T47D (cell line): ENCODE measurements around the gene PDIK1L.
A peak's percentile ranks its signal among the peaks of the same experiment; 100 is the strongest.
"Not testable (repeated sequence)": the region's sequence is repeated elsewhere in the genome, so short reads cannot be mapped to it uniquely, and the experiment has no call there.

Source experiments
- DNase-seq, 2 experiments: peaks; one replicate each; pipeline versions ENCODE4 v3.0.0 to v3.0.0-alpha.2; 2011 to 2012; ENCODE audit warnings: low read depth in 1 of 2, low spot score in 1 of 2
- JUND ChIP-seq: IDR thresholded peaks from 2 replicates; pipeline ENCODE4 v1.6.1; 2012; ENCODE audit warnings: low read depth
- in situ Hi-C: cut with HindIII; loops from 2 replicates; pipeline ENCODE4 v1.10.0; 2016; ENCODE audit warnings: low sequenced_read_pairs, low pct_unique_long_range_greater_than_20kb

Gene PDIK1L

GRCh38 chr1:26094076-26094669, 17.5 kb upstream of the PDIK1L start:
- in situ Hi-C loops = no loop called here
- no peak for TF ChIP-seq JUND
- no peak for DNase-seq

DNA sequence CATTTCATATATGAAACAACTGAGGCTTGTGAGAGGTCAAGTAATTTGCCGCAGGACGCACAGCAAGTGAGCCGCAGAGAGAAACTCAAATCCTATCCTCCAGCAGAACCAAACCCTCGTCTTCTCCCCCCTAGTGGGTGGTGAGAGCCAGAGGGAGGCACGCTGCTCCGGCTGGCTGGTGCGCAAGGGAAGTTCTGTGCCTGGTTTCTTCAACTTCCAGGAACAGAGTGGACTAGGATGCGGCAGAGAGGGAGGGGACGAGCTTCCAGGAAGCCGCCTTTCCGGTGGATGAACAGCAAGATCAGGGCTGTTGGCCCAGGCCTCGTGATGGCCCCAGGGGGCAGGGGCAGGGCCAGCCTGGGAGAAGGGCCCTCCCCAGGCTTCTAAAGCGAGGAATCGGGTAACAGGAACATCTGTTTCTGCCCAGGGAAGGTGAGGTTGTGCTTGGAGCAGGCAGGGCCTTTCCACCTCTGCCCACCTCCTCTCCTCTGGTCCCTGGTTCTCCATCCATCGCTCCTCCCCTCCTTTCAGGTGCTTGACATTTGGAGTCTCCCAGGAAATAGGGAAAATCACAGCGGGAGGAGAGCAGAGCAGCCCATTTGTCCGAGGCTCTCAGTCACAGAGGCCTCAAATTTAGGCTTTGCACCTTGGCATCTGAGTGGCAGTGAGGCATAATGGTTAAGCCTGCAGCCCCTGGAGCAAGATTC, 16.8 kb upstream of the PDIK1L start:
- in situ Hi-C loops = no loop called here
- DNase-seq = peak in 1 of 2 experiments; percentile 39
- TF ChIP-seq JUND = no peak

GRCh38 chr1:26096471-26096870, 15.2 kb upstream of the PDIK1L start:
- no peak for DNase-seq
- no peak for TF ChIP-seq JUND
- in situ Hi-C loops = no loop called here

GRCh38 chr1:26097696-26098095, 13.9 kb upstream of the PDIK1L start:
- in situ Hi-C loops = no loop called here
- DNase-seq = no peak
- no peak for TF ChIP-seq JUND

GRCh38 chr1:26098602-26099001, 13.0 kb upstream of the PDIK1L start:
- no peak for DNase-seq
- in situ Hi-C loops = no loop called here
- no peak for TF ChIP-seq JUND

- DNase-seq = no peak
- in situ Hi-C loops = no loop called here
- no peak for TF ChIP-seq JUND
These were observed 11.8 kb upstream of the PDIK1L start for GRCh38 chr1:26099780-26100179.

DNA sequence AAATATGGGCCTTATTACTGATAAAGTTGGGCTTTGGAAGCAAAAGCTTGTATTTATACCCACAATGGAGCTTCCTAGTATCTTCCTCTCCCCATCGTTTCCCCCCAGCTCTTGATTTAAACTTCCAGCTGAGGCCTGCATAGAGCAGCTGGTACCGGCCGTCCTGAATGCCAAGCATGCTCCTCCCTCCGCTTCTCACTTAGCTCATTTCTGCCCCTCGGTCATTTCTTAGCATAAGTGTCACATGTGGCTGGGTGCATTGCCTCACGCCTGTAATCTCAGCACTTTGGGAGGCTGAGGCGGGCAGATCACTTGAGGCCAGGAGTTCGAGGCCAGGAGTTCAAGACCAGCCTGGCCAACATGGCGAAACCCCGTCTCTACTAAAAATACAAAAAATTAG, 11.4 kb upstream of the PDIK1L start:
- in situ Hi-C loops, DNase-seq: not testable (repeated sequence)

GRCh38 chr1:26102119-26102518, 9.5 kb upstream of the PDIK1L start:
- no peak for TF ChIP-seq JUND
- in situ Hi-C loops = no loop called here
- no peak for DNase-seq

GRCh38 chr1:26102526-26102925, 9.1 kb upstream of the PDIK1L start:
- in situ Hi-C loops = no loop called here

GRCh38 chr1:26105226-26105548, 6.4 kb upstream of the PDIK1L start:
- in situ Hi-C loops = not testable (repeated sequence)

More at GRCh38 chr1:26102526-26102925, 9.1 kb upstream of the PDIK1L start:
- no peak for TF ChIP-seq JUND
- DNase-seq = no peak

DNA sequence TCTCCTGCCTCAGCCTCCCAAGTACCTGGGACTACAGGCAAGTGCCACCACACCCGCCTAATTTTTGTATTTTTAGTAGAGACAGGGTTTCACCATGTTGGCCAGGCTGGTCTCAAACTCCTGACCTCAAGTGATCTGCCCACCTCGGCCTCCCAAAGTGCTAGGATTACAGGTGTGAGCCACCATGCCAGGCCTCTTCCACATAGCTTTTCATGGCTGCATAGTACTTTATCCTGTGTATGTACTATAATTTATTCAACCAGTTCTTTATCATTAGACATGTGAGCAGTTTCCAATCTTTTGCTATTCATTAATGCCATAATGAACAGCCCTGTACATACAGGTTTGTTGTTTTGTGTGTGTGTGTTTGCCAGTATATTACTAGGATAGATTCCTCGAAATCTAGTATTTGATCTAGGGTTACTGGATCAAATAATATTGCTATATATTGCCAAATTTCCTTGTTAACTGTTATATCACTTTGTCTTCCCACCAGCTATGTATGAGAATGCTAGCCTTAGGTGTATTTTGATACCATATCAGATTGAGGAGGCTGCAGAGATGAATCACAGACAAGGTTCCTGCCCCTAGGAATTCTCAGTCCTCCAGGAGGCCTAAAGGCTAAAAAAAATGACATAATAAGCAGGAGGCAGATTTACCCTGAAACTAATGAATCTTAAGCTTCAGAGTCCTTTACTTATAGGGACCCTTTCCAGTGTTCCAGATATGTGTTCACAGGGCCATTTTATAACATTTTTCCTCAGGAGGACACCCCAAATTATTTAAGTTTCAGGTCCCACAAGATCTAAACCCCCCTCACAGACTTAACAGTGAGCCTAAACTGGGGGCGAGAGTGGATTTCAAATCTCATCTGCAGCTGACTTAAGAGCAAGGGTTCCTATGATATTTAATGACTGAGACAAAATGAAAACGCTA, 2.1 kb upstream of the PDIK1L start:
- in situ Hi-C loops = no loop called here
- no peak for TF ChIP-seq JUND
- no peak for DNase-seq

More at GRCh38 chr1:26105226-26105548, 6.4 kb upstream of the PDIK1L start:
- not testable (repeated sequence) for DNase-seq

DNA sequence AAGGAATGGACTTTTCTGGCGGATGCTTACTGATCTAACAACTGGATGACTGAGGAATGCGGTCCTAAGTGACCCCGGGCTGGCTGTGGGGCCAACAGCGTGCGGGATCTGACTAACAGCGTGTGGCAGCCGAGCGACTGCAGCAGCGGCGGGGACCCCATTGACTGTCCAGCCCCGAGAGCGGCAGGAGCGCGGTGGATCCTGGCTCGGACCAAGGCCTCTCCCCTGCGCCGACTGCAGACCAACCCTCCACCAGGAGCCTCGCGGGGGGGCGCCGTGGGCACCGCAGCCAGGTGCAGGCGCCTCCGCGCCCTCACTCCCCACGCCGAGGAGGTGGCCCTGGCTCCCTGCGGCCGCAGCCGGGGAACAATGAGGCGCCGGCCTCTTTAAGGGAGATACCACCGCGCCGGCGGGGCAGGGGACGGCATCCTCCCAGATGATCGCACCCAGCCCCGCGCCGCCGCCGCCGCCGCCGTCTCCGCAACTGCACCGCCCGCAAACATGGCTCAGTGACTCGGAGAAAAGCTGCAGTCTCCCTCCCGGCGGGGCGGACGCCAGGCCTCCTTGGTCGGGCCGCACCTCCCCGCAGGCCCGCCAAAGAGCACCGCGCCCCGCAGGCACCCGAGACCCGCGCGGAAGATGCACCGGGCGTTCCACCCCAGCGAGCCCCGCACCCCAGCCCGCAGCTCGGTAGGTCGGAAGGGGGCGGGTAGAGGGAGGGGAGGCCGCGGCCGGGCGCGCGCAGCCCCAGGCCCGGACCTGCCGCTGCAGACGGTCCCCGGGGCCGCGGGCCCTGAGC, 694 bp upstream of the PDIK1L start:
- no peak for TF ChIP-seq JUND
- DNase-seq = peak; percentile 67 to 82
- in situ Hi-C loops = no loop called here

DNA sequence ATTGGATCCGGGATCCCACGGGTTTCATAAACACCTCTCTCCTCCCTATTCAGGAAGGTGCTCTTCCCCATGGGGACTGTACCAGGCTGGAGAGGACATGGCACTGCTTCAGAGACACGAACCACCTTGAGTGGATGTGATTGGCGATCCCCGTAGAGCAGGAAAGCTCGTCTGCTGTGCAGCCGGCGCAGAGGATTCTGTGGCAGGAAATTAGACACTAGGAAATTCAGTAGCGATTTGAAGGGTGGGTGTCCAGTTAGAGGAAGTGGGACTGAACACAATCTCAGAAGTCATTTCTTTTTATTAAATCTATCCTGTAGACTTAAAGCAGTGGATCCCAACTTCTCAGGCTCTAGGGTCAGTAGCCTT, 767 bp downstream of the PDIK1L start:
- in situ Hi-C loops = no loop called here
- no peak for TF ChIP-seq JUND
- DNase-seq = no peak
